B cell (primary cell): ENCODE measurements around the gene WNK1. TPM values are rescaled to one million over a fixed set of nuclear protein-coding genes. Genes with fewer than 3 reads are reported as not detected.

Experiments
- ATAC-seq: fragments of 200-7000 bp; cut with Tn5 transposase; one replicate; pipeline ENCODE4 v1.10.0; 2021; ENCODE audit warnings: low read depth, mild to moderate bottlenecking, moderate number of reproducible peaks, moderate library complexity
- CTCF ChIA-PET: fragments of 350-600 bp; sonication (Branson Sonifier 250); formaldehyde crosslinking; loops from one replicate; lab custom pipeline; 2021; ENCODE audit warnings: antibody characterized with exemption, inconsistent platforms; lab: Charles Lee
- POLR2A ChIA-PET: fragments of 350-600 bp; sonication (Branson Sonifier 250); formaldehyde crosslinking; loops from one replicate; lab custom pipeline; 2021; ENCODE audit warnings: antibody characterized with exemption; lab: Charles Lee
- DNase-seq: peaks from one replicate; pipeline ENCODE4 v3.0.0; 2013
- H2AFZ ChIP-seq: 2 replicates; pipeline ENCODE4 v1.6.1; 2012; ENCODE audit warnings: mild to moderate bottlenecking, low read depth, low read length; ENCODE audit not compliant: insufficient read depth, poor library complexity, severe bottlenecking
- H3K27ac ChIP-seq, 2 donors: 1 replicate in 1 of 2; 2 replicates in 1 of 2; pipeline ENCODE4 v1.5.1; 2012 to 2013; ENCODE audit warnings: low read length in 2 of 2, mild to moderate bottlenecking in 2 of 2, moderate library complexity in 1 of 2
- H3K27me3 ChIP-seq, 4 experiments: fragments of 200-600 bp in 1 of 4; sonication (generic) in 1 of 4; replicated peaks in 1 of 4; 1 replicate in 2 of 4; 2 replicates in 2 of 4; pipeline versions ENCODE4 v1.6.1 to v1.7.0; 2013 to 2016; ENCODE audit warnings: low read length in 3 of 4, mild to moderate bottlenecking in 2 of 4, mixed read lengths in 1 of 4, moderate library complexity in 1 of 4; ENCODE audit not compliant: insufficient read depth in 4 of 4, control insufficient read depth in 3 of 4; ENCODE audit errors: control extremely low read depth in 1 of 4
- H3K36me3 ChIP-seq, 2 experiments: replicated peaks in 1 of 2; 1 replicate in 1 of 2; 2 replicates in 1 of 2; pipeline versions ENCODE4 v1.6.1 to v1.7.1; 2013; ENCODE audit warnings: low read length in 1 of 2; ENCODE audit not compliant: insufficient read depth in 2 of 2, control insufficient read depth in 1 of 2; ENCODE audit errors: control extremely low read depth in 1 of 2, extremely low read depth in 1 of 2
- H3K4me1 ChIP-seq, 2 donors: fragments of 200-600 bp in 1 of 2; sonication (generic) in 1 of 2; 1 replicate in 1 of 2; 2 replicates in 1 of 2; pipeline versions ENCODE4 v1.5.1 to v1.6.1; 2013 to 2017; ENCODE audit warnings: low read length in 2 of 2; ENCODE audit not compliant: control insufficient read depth in 2 of 2, insufficient read depth in 2 of 2
- H3K4me2 ChIP-seq: replicated peaks from 2 replicates; pipeline ENCODE3; 2012; ENCODE audit warnings: mild to moderate bottlenecking, low read depth, low read length; ENCODE audit not compliant: poor library complexity, severe bottlenecking
- H3K4me3 ChIP-seq, 5 experiments: fragments of 200-600 bp in 1 of 5; sonication (generic) in 1 of 5; 1 replicate in 3 of 5; 2 replicates in 2 of 5; pipeline versions ENCODE4 v1.5.1 to v1.7.0; 2011 to 2016; ENCODE audit warnings: low read length in 4 of 5, mild to moderate bottlenecking in 4 of 5, low read depth in 2 of 5, control low read depth in 1 of 5, moderate library complexity in 1 of 5; ENCODE audit not compliant: insufficient read depth in 1 of 5; ENCODE audit errors: control extremely low read depth in 1 of 5, extremely low read depth in 1 of 5
- H3K79me2 ChIP-seq: fragments of 200-600 bp; sonication (generic); one replicate; pipeline ENCODE4 v1.6.0; 2016; ENCODE audit warnings: low read length; ENCODE audit not compliant: control insufficient read depth, insufficient read depth
- H3K9ac ChIP-seq: fragments of 200-600 bp; sonication (generic); 2 replicates; pipeline ENCODE4 v1.6.1; 2017; ENCODE audit warnings: mild to moderate bottlenecking, low read length, moderate library complexity
- H3K9me3 ChIP-seq, 3 donors: one replicate each; pipeline versions ENCODE4 v1.6.1 to v1.7.1; 2013; ENCODE audit warnings: low read length in 2 of 3; ENCODE audit not compliant: control insufficient read depth in 2 of 3, insufficient read depth in 1 of 3; ENCODE audit errors: control extremely low read depth in 1 of 3
- H4K20me1 ChIP-seq: 2 replicates; pipeline ENCODE4 v1.6.0; 2012; ENCODE audit warnings: mild to moderate bottlenecking, low read length; ENCODE audit not compliant: insufficient read depth, control insufficient read depth, poor library complexity, severe bottlenecking
- H3K27ac Mint-ChIP-seq: one replicate; pipeline ENCODE4 v1.8.0; 2021; ENCODE audit warnings: mixed read lengths
- H3K27me3 Mint-ChIP-seq: one replicate; pipeline ENCODE4 v1.8.0; 2021; ENCODE audit warnings: mixed read lengths
- H3K4me1 Mint-ChIP-seq: one replicate; pipeline ENCODE4 v1.8.0; 2021; ENCODE audit warnings: mixed read lengths
- H3K4me3 Mint-ChIP-seq: one replicate; pipeline ENCODE4 v1.8.0; 2021; ENCODE audit warnings: mixed read lengths
- H3K9me3 Mint-ChIP-seq: one replicate; pipeline ENCODE4 v1.8.0; 2022; ENCODE audit warnings: mixed read lengths; ENCODE audit not compliant: insufficient read depth
- CTCF ChIP-seq: fragments of 200-600 bp; IDR thresholded peaks from one replicate; pipeline ENCODE4 v1.8.0; 2022; ENCODE audit warnings: antibody characterized with exemption, mild to moderate bottlenecking
- EZH2 ChIP-seq: IDR thresholded peaks from 2 replicates; pipeline ENCODE4 v1.6.1; 2012; ENCODE audit warnings: borderline replicate concordance, low read depth, mild to moderate bottlenecking, moderate library complexity, low read length; ENCODE audit not compliant: insufficient read depth, poor library complexity, severe bottlenecking
- WGBS: methylation state at CpG from one replicate; pipeline ENCODE4 v1.1.5; 2013; ENCODE audit warnings: missing lambda C conversion rate; ENCODE audit not compliant: insufficient coverage; 5-methylcytosine and 5-hydroxymethylcytosine counted together
- intact Hi-C: fragments of 100-400 bp; cut with micrococcal nuclease; formaldehyde crosslinking; loops from one replicate; pipeline ENCODE4 v1.10.0; 2022
- polyA plus RNA-seq: library from polyadenylated mRNA; depleted of rRNA; stranded (reverse); fragments of >200 nt; gene quantifications from 2 replicates; pipeline ENCODE4 v1.2.3, GENCODE V29; 2012
- total RNA-seq, 2 donors: library from RNA; stranded (reverse); fragments of 120-200 nt in 1 of 2; gene quantifications; 1 replicate in 1 of 2; 2 replicates in 1 of 2; pipeline versions ENCODE4 v1.2.3 to v1.2.4, GENCODE V29; 2013 to 2022

Gene WNK1
- total and polyA plus RNA-seq, 2 donors (not counting 1 experiment from before 2014, with no cell fraction given) = 43.9 to 188 TPM

- Histone ChIP-seq H3K9ac (no peak overlapping the region), H3K4me2 (no peak overlapping the region), H3K36me3 (peaks cover 41 to 92% of the 10 kb centered on the region in 2 experiments), H4K20me1 (no peaks in the 10 kb centered on the region), H3K79me2 (peaks cover 4% of the 10 kb centered on the region), H3K27me3 (no peaks in the 10 kb centered on the region), H3K9me3 (no peaks in the 10 kb centered on the region), H3K4me3 (no peak overlapping the region), H3K27ac (no peak overlapping the region), H2AFZ (no peak overlapping the region), H3K4me1 (no peaks in the 10 kb centered on the region)
- Mint-ChIP-seq H3K9me3 (no peaks in the 10 kb centered on the region), H3K4me3 (no peak overlapping the region), H3K27me3 (no peaks in the 10 kb centered on the region), H3K27ac (no peak overlapping the region), H3K4me1 (no peaks in the 10 kb centered on the region)
- POLR2A ChIA-PET = no interaction called here
- 100% methylated on average over 1 of the region's 2 CpGs for WGBS
- CTCF ChIA-PET = interaction anchor here (1.0 to 1.1 kb wide), 2 partner anchors 30 to 71 kb away, joined by 3 read pairs; no protein-coding TSS in a partner anchor
- intact Hi-C loops = no loop called here
- ATAC-seq (no peak), DNase-seq (no peak)
- TF ChIP-seq CTCF (no peak), EZH2 (no peak)
Measured at GRCh38 chr12:885701-886100, 133.3 kb downstream of the WNK1 start.

- H3K9me3 Mint-ChIP-seq = no peaks in the 10 kb centered on the region
- WGBS = no CpG with 5 or more reads among the region's 2 CpGs
- Histone ChIP-seq H3K4me2 (no peak overlapping the region), H2AFZ (no peak overlapping the region), H3K4me1 (no peaks in the 10 kb centered on the region), H3K9me3 (no peaks in the 10 kb centered on the region), H3K27ac (no peak overlapping the region), H3K4me3 (no peak overlapping the region), H4K20me1 (no peaks in the 10 kb centered on the region), H3K79me2 (peaks cover 4% of the 10 kb centered on the region), H3K9ac (no peak overlapping the region), H3K27me3 (no peaks in the 10 kb centered on the region), H3K36me3 (peaks cover 39 to 91% of the 10 kb centered on the region in 2 experiments)
- H3K27me3 Mint-ChIP-seq = no peaks in the 10 kb centered on the region
- H3K4me1 Mint-ChIP-seq = no peaks in the 10 kb centered on the region
- DNase-seq = no peak
- CTCF ChIA-PET = interaction anchor here (1.0 to 1.6 kb wide), 2 partner anchors 70 to 71 kb away, joined by 3 to 5 read pairs; no protein-coding TSS in a partner anchor
- H3K27ac Mint-ChIP-seq = no peak overlapping the region
- no peak for ATAC-seq
- no peak for TF ChIP-seq EZH2
- no peak for TF ChIP-seq CTCF
- POLR2A ChIA-PET = no interaction called here
- no peak overlapping the region for H3K4me3 Mint-ChIP-seq
- intact Hi-C loops = no loop called here
Measured at GRCh38 chr12:886206-886605, 133.8 kb downstream of the WNK1 start.
